ENCODE data around the gene PTPA.

The PTPA gene

DNA sequence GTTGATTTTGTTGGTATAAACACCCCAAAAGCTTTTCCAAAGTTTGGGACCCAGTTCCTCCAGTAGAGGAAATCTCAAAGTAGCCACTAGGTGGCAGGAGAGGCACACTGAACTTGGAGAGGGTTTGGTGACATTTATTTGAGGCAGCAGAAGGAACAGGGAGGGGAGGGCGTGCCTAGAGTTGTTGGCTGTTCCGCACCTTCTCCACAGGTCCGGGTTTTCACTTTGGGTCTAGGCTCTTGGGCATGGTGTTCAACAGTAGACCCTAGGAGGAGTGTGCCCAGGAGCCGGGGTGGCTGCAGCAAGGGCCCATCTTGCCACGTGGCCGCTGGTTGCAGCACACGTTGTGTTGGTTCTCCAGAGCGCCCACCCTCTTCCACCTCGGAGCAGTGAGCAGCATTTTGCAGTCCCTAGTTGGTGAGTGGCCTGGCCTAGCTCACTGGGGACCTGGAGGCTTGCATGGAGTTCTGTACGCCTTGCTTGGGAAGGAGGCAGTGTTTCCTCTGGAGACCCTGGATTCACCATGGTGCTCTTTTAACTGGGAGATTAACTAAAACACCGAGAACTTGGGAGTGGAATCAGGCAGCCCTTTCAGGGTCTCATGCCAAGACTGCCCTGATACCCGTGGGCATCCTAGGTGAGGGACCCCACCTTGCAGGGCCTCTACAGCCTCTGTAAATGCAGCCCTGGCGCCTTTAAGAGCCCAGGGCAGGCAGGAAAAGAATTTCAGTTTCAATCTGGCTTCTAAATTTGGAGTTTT is 28.2 kb downstream of the PTPA start:
- H3K27ac ChIP-seq (ENCODE audit: low read length), result peak overlapping the region; percentile 91
- peak overlapping the region; percentile 87 for H3K4me2 ChIP-seq (ENCODE audit: low read length)
- peaks cover 39% of the 10 kb centered on the region for H3K4me1 ChIP-seq (ENCODE audit: low read length)
- H3K4me3 ChIP-seq (ENCODE audit: low read length), result peak overlapping the region; percentile 59
- no peaks in the 10 kb centered on the region for H3K79me2 ChIP-seq (ENCODE audit: low read length)
- H2AFZ ChIP-seq (ENCODE audit: low read depth, low read length), result no peak overlapping the region
- H3K9me3 ChIP-seq (ENCODE audit: insufficient read depth, low read length), result no peaks in the 10 kb centered on the region
- TF ChIP-seq, protein P1, sequence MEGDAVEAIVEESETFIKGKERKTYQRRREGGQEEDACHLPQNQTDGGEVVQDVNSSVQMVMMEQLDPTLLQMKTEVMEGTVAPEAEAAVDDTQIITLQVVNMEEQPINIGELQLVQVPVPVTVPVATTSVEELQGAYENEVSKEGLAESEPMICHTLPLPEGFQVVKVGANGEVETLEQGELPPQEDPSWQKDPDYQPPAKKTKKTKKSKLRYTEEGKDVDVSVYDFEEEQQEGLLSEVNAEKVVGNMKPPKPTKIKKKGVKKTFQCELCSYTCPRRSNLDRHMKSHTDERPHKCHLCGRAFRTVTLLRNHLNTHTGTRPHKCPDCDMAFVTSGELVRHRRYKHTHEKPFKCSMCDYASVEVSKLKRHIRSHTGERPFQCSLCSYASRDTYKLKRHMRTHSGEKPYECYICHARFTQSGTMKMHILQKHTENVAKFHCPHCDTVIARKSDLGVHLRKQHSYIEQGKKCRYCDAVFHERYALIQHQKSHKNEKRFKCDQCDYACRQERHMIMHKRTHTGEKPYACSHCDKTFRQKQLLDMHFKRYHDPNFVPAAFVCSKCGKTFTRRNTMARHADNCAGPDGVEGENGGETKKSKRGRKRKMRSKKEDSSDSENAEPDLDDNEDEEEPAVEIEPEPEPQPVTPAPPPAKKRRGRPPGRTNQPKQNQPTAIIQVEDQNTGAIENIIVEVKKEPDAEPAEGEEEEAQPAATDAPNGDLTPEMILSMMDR (IDR thresholded peaks at IDR 0.05; ENCODE audit: low read depth, low read length), result peak; percentile 95
- no peak for TF ChIP-seq EZH2phosphoT487 (IDR thresholded peaks at IDR 0.05; ENCODE audit: low read depth)
- H3K9ac ChIP-seq (ENCODE audit: low read length), result peak overlapping the region; percentile 41; the same call in 1 of the 2 replicates
- no peaks in the 10 kb centered on the region for H3K27me3 ChIP-seq (ENCODE audit: low read depth, low read length)
- peaks cover 15% of the 10 kb centered on the region; the same call in 1 of the 2 replicates for H4K20me1 ChIP-seq (ENCODE audit: insufficient read depth, low read length)
- H3K36me3 ChIP-seq (replicated peaks; ENCODE audit: low read depth, low read length), result peaks cover 42% of the 10 kb centered on the region

DNA sequence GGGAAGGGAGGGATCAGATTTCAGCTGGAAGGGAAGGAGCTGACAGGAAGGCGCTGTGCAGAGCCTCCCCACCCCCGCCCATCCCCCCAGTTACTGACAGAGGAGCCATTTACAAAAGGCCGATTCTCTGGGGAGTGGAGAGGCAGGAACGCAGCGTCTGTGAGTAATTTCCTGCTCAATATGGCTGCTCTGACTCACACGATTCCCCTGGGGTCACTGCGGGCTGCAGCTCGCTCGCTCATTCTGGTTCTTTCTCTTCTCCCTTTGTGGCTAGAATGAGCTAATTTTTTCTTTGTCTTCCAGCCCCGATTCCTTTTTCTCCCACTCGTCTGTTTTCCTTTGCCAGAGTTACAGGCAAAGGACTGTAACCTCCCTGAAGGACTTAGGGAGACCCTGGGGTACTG is 28.8 kb downstream of the PTPA start:
- TF ChIP-seq, protein P1 (IDR thresholded peaks at IDR 0.05; ENCODE audit: low read depth, low read length), result no peak
- TF ChIP-seq EZH2phosphoT487 (IDR thresholded peaks at IDR 0.05; ENCODE audit: low read depth), result no peak; the same call in 1 of the 2 replicates
- peak overlapping the region; percentile 61 for H3K9ac ChIP-seq (ENCODE audit: low read length)

DNA sequence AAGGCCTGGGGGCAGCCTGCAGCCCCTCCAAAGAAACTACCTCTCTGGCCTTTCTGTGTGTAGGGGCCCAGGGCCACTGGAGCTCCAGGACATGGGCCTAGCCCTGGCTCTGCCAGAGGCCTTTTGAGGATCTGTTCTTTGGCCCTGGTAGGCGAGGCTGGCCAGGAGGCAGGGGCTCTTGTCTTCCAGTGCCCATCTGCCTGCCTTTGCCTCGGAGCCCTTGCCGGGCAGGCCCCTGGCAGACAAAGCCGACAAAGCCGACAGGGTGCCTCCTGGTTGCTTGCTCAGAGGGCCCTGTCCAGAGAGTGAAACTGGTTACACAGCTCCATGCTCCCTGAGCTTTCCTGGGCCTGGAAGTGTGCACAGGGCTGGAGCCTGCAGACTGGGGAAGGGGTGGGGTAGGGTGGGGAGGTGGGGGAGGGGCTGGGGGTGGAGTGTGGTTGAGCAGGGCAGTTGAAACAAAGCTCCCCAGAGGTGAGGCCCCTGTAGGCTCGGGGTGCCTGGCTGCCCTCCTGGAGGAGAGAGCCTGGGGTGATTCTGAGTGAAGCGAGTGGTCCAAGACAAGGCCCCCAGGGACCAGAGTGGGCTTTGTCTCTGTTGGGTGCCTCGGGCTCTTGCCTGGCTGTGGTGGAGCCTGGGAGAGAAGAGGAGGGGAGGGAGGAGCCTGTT is 29.3 kb downstream of the PTPA start:
- no peak overlapping the region for H2AFZ ChIP-seq (ENCODE audit: low read depth, low read length)
- peaks cover 39% of the 10 kb centered on the region for H3K4me1 ChIP-seq (ENCODE audit: low read length)
- peak overlapping the region; percentile 91 for H3K27ac ChIP-seq (ENCODE audit: low read length)
- peak overlapping the region; percentile 87 for H3K4me2 ChIP-seq (ENCODE audit: low read length)
- peak overlapping the region; percentile 65 for H3K4me3 ChIP-seq (ENCODE audit: low read length)
- no peaks in the 10 kb centered on the region for H3K9me3 ChIP-seq (ENCODE audit: insufficient read depth, low read length)
- TF ChIP-seq, protein P1 (IDR thresholded peaks at IDR 0.05; ENCODE audit: low read depth, low read length), result no peak
- no peak for TF ChIP-seq EZH2phosphoT487 (IDR thresholded peaks at IDR 0.05; ENCODE audit: low read depth)
- no peaks in the 10 kb centered on the region for H3K79me2 ChIP-seq (ENCODE audit: low read length)
- peak overlapping the region; percentile 61 for H3K9ac ChIP-seq (ENCODE audit: low read length)
- peaks cover 36% of the 10 kb centered on the region for H3K36me3 ChIP-seq (replicated peaks; ENCODE audit: low read depth, low read length)
- peaks cover 15% of the 10 kb centered on the region; the same call in 1 of the 2 replicates for H4K20me1 ChIP-seq (ENCODE audit: insufficient read depth, low read length)
- no peaks in the 10 kb centered on the region for H3K27me3 ChIP-seq (ENCODE audit: low read depth, low read length)

More for the DNA sequence above, 28.8 kb downstream of the PTPA start:
- Histone ChIP-seq H3K27ac (ENCODE audit: low read length) (peak overlapping the region; percentile 91), H4K20me1 (ENCODE audit: insufficient read depth, low read length) (peaks cover 15% of the 10 kb centered on the region; the same call in 1 of the 2 replicates), H3K4me1 (ENCODE audit: low read length) (peaks cover 39% of the 10 kb centered on the region), H3K4me2 (ENCODE audit: low read length) (peak overlapping the region; percentile 87), H3K79me2 (ENCODE audit: low read length) (no peaks in the 10 kb centered on the region), H3K4me3 (ENCODE audit: low read length) (peak overlapping the region; percentile 65), H2AFZ (ENCODE audit: low read depth, low read length) (no peak overlapping the region), H3K36me3 (replicated peaks; ENCODE audit: low read depth, low read length) (peaks cover 39% of the 10 kb centered on the region), H3K27me3 (ENCODE audit: low read depth, low read length) (no peaks in the 10 kb centered on the region), H3K9me3 (ENCODE audit: insufficient read depth, low read length) (no peaks in the 10 kb centered on the region)
